Measurements from ENCODE around the gene BTBD17. TPM values are rescaled to one million over a fixed set of nuclear protein-coding genes. Genes with fewer than 3 reads are reported as not detected.
A peak's percentile ranks its signal among the peaks of the same experiment; 100 is the strongest.

The BTBD17 gene
- total RNA-seq, 8 experiments from 2014 or later = 1.4 to 20.4 (median 4.1) TPM; not detected in 3

DNA sequence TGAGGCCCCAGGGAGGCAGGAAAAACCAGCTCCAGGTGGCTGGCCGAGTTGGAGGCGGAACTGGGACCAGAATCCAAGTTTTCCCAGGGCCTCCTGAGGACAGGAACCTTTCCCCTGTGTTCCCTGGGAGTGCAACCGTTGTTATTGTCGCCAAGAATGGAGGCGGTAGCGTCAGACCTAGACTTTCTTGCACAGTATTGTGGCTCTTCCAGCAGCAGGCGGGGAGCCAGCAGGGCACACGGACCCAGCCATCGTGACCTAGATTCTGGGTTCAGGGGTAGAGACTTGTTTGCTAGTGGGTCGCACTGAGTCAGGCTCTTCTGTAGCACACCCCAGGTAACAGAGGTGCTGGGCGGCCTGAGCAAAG, 36.3 kb downstream of the BTBD17 start:
- Histone ChIP-seq H3K4me1 (replicated peaks in 1 of 2) (peaks cover 5 to 9% of the 10 kb centered on the region in 2 donors), H3K27ac (no peak overlapping the region), H3K4me3 (no peak overlapping the region)
- in situ Hi-C loops (cut with MboI; ENCODE audit: low pct_unique_long_range_greater_than_20kb in 2 of 9, low sequenced_read_pairs in 9 of 9, unreplicated experiment in 9 of 9) = no loop called here
- ATAC-seq (replicated peaks in 6 of 8) = no peak
- WGBS, 10 experiments = 0 to 72% (median 50%) methylated on average over 1 to 6 of the region's 11 CpGs; no CpG with 5 or more reads in 6 of the 10 experiments

GRCh38 chr17:74324521-74324920, 37.1 kb downstream of the BTBD17 start:
- Histone ChIP-seq H3K4me1 (replicated peaks in 1 of 2) (peaks cover 5 to 9% of the 10 kb centered on the region in 2 donors), H3K27ac (no peak overlapping the region), H3K4me3 (no peak overlapping the region)
- in situ Hi-C loops (cut with MboI; ENCODE audit: low pct_unique_long_range_greater_than_20kb in 2 of 9, low sequenced_read_pairs in 9 of 9, unreplicated experiment in 9 of 9) = no loop called here
- no peak for ATAC-seq (replicated peaks in 6 of 8)
- 34 to 92% (median 83%) methylated on average over 1 to 6 of the region's 6 CpGs; no CpG with 5 or more reads in 2 of the 10 experiments for WGBS, 10 experiments

DNA sequence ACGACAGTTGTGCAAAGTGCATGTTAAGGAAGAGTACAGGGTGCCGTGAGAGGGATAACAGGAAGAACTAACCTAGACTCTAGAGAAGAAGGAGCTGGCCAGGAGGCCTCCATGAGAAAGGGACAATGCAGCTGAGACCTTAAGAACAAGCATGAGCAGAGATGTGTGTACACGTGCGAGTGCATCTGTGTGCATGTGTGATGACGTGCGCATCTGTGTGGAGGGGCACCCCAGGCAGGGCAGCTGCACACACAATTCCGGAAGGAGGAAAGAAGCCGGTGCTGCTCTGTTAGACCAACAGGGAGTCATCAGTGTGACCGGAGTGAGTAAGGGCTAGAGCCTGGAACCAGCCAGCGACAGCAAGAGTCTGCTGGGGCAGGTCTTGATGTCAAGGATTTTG, 43.3 kb downstream of the BTBD17 start:
- no peak for ATAC-seq (replicated peaks in 6 of 8)
- in situ Hi-C loops (cut with MboI; ENCODE audit: low pct_unique_long_range_greater_than_20kb in 2 of 9, low sequenced_read_pairs in 9 of 9, unreplicated experiment in 9 of 9) = no loop called here
- H3K27ac ChIP-seq = no peak overlapping the region
- peaks cover 6 to 8% of the 10 kb centered on the region in 2 donors for H3K4me1 ChIP-seq (replicated peaks in 1 of 2)
- 20 to 91% (median 80%) methylated on average over 1 to 7 of the region's 10 CpGs; no CpG with 5 or more reads in 3 of the 10 experiments for whole genome bisulfite sequencing, 10 experiments
- no peak overlapping the region for H3K4me3 ChIP-seq

DNA sequence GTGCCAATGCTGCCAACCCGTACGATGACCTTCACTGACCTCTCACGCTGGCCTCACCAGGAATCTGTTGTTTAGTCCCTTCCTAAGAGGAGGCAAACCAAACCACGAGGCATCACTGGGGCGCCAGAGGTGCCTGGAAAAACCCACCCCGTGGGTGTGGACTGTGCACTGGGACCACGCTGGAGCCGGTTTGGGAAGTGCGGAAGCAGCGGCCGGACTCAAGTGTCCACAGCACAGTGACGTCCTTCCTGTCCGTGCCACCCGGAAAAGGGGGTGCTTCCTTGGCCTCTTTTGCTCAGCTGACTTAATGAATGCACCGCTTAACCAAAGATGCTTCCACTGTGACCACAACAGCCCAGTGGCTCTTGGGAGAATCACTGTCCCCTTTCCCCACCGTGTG, 44.6 kb downstream of the BTBD17 start:
- WGBS, 10 experiments = 0 to 85% (median 60%) methylated on average over 1 to 15 of the region's 16 CpGs; no CpG with 5 or more reads in 3 of the 10 experiments
- H3K27ac ChIP-seq = no peak overlapping the region
- H3K4me3 ChIP-seq = no peak overlapping the region
- in situ Hi-C loops (cut with MboI; ENCODE audit: low pct_unique_long_range_greater_than_20kb in 2 of 9, low sequenced_read_pairs in 9 of 9, unreplicated experiment in 9 of 9) = no loop called here
- no peak for ATAC-seq (replicated peaks in 6 of 8)
- H3K4me1 ChIP-seq (replicated peaks in 1 of 2) = peaks cover 6 to 8% of the 10 kb centered on the region in 2 donors

DNA sequence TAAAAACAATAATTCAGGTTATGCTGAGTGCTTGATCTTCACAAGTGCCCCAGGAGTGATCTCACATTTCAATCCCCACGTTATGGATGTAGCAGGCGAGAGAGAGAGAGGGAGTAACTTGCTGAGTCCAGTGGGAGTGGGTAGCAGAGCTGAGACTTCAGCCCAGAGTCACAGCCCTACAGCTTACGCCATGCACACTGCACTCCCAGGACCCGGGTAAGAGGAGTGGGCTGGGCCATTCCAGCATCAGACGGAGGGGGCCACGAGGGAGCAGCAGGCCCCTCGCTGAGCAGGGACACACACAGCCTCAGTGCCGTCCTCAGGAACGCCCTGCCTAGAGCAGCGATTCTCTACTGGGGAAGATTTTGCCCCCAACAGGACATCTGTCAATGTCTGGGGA, 45.4 kb downstream of the BTBD17 start:
- H3K4me1 ChIP-seq (replicated peaks in 1 of 2) = peaks cover 6 to 8% of the 10 kb centered on the region in 2 donors
- in situ Hi-C loops (cut with MboI; ENCODE audit: low pct_unique_long_range_greater_than_20kb in 2 of 9, low sequenced_read_pairs in 9 of 9, unreplicated experiment in 9 of 9) = no loop called here
- WGBS, 10 experiments = 13 to 60% (median 30%) methylated on average over 2 to 4 of the region's 10 CpGs; no CpG with 5 or more reads in 5 of the 10 experiments
- H3K27ac ChIP-seq = no peak overlapping the region
- no peak overlapping the region for H3K4me3 ChIP-seq
- peak in 5 of 8 experiments; percentile 67 to 88 (median 86) for ATAC-seq (replicated peaks in 6 of 8)

DNA sequence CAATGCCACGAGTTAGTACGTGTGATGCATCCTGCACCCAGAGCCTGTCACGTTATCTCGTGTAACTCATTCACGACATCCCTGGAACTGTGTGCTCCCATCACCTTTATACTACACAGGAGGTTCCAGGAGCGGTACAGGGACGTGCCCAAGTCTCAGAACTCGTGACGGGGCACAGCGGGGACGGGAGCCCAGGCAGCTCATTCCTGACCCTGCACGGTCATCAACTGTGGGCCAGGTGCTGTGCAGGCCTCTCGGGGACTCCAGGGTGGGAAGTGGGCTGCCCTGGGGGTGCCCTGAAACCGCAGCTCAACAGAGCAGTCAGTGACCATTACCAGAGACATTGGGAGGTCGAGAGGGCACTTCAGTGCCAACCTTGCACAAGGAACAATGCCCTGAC, 46.8 kb downstream of the BTBD17 start:
- in situ Hi-C loops (cut with MboI; ENCODE audit: low pct_unique_long_range_greater_than_20kb in 2 of 9, low sequenced_read_pairs in 9 of 9, unreplicated experiment in 9 of 9) = no loop called here
- no peak for ATAC-seq (replicated peaks in 6 of 8)
- Histone ChIP-seq H3K27ac (no peak overlapping the region), H3K4me1 (replicated peaks in 1 of 2) (peaks cover 6 to 8% of the 10 kb centered on the region in 2 donors), H3K4me3 (no peak overlapping the region)
- 35 to 94% (median 59%) methylated on average over 2 to 13 of the region's 15 CpGs; no CpG with 5 or more reads in 6 of the 10 experiments for WGBS, 10 experiments

DNA sequence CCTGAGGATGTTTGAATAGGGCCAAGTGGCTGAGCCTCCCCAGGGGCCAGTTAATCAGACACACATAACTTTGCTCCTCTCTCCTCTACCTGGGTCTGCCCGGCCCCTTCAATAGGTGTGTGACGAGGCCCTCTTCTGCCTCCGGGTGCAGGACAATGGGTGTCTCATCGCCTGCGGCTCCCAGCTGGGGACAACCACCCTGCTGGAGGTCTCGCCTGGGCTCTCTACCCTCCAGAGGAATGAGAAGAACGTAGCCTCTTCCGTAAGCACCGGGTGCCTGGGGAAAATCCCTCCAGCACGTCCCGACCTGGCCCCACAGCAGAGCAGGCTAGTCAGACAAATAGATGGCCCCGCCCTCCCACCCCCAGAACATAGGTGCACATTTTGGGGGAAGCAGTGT, 51.8 kb downstream of the BTBD17 start:
- H3K4me1 ChIP-seq (replicated peaks in 1 of 2) = no peaks in the 10 kb centered on the region
- no peak overlapping the region for H3K27ac ChIP-seq
- H3K4me3 ChIP-seq = no peak overlapping the region
- 40 to 73% methylated on average over 1 to 4 of the region's 12 CpGs; no CpG with 5 or more reads in 8 of the 10 experiments for WGBS, 10 experiments
- in situ Hi-C loops (cut with MboI; ENCODE audit: low pct_unique_long_range_greater_than_20kb in 2 of 9, low sequenced_read_pairs in 9 of 9, unreplicated experiment in 9 of 9) = no loop called here
- no peak for ATAC-seq (replicated peaks in 6 of 8)

DNA sequence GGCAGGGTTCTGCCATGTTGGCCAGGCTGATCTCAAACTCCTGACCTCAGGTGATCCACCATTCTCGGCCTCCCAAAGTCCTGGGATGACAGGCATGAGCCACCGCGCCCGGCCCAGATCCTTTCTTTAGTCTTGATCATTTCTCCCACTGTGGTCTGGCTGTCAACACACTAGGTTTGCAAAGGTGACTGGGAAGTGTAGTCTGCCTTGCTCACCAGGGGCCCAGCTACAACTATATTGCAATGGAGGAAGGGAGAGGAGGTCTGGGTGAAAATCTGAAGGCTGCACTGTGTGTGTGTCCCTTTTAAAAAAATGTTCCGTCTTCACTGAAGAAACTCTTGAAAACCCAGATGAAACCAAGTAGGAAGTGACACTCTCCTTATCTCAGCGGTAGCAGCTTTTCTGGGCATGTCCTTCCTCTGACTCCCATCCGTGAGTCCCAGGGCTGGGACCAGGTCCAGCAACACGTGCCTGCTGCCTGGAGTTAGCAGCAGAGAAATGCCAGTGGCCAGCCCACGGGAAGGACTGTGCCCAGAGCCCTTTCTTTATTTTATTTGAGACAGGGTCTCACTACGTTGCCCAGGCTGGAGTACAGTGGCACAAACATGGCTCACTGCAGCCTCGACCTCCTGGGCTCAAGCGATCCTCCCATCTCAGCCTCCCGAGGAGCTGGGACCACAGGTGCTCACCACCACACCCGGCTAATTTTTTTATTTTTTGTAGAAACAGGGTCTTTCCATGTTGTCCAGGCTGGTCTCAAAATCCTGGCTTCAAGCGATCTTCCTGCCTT, 53.5 kb downstream of the BTBD17 start:
- H3K4me3 ChIP-seq = no peak overlapping the region
- no peak overlapping the region for H3K27ac ChIP-seq
- in situ Hi-C loops (cut with MboI; ENCODE audit: low pct_unique_long_range_greater_than_20kb in 2 of 9, low sequenced_read_pairs in 9 of 9, unreplicated experiment in 9 of 9) = no loop called here
- 18 to 96% (median 60%) methylated on average over 1 to 8 of the region's 15 CpGs; no CpG with 5 or more reads in 2 of the 10 experiments for WGBS, 10 experiments
- H3K4me1 ChIP-seq (replicated peaks in 1 of 2) = no peaks in the 10 kb centered on the region
- ATAC-seq (replicated peaks in 6 of 8) = no peak

Other genes starting within 250 kb of the BTBD17 start
- 1,000 to 10,000 TPM; 1,787 to 3,038 (median 2,213) TPM for gene RPL38, start 158.2 kb downstream of the BTBD17 start, total RNA-seq
- gene TTYH2, start 148.3 kb downstream of the BTBD17 start, total RNA-seq = 10 to 100 TPM in 3 of 8 experiments, 1 to 10 TPM in 5; 6.0 to 20.6 (median 9.1) TPM
- gene DNAI2, start 87.6 kb downstream of the BTBD17 start, total RNA-seq = 1 to 10 TPM in 1 of 8 experiments, under 1 TPM in 3, not detected in 4; 0.23 to 1.9 (median 0.36) TPM
- gene KIF19, start 35.6 kb downstream of the BTBD17 start, total RNA-seq = 1 to 10 TPM in 4 of 8 experiments, under 1 TPM in 2, not detected in 2; 0.11 to 3.3 (median 1.2) TPM
- under 1 TPM in 2 of 8 experiments, not detected in 6; 0.17 to 0.38 TPM for gene GPR142, start 5.6 kb upstream of the BTBD17 start, total RNA-seq
- gene GPRC5C, start 70.2 kb upstream of the BTBD17 start, total RNA-seq = 10 to 100 TPM in 5 of 8 experiments, 1 to 10 TPM in 3; 1.2 to 39.7 (median 19.8) TPM
- 1 to 10 TPM in 1 of 8 experiments, under 1 TPM in 2, not detected in 5; 0.17 to 1.6 (median 0.52) TPM for gene CD300A, start 104.8 kb upstream of the BTBD17 start, total RNA-seq
- gene CD300LB, start 169.6 kb upstream of the BTBD17 start, total RNA-seq = 1 to 10 TPM in 1 of 8 experiments, under 1 TPM in 5, not detected in 2; 0.08 to 1.3 (median 0.29) TPM
- gene CD300C, start 184.2 kb upstream of the BTBD17 start, total RNA-seq = under 1 TPM in 5 of 8 experiments, not detected in 3; 0.13 to 0.66 (median 0.28) TPM
- gene CD300H, start 205.6 kb upstream of the BTBD17 start, total RNA-seq = not detected
- under 1 TPM in 2 of 8 experiments, not detected in 6; 0.25 to 0.33 TPM for gene CD300LD, start 230.4 kb upstream of the BTBD17 start, total RNA-seq